Measurements from ENCODE around the gene RUNX1.
A peak's percentile ranks its signal among the peaks of the same experiment; 100 is the strongest.

The RUNX1 gene

DNA sequence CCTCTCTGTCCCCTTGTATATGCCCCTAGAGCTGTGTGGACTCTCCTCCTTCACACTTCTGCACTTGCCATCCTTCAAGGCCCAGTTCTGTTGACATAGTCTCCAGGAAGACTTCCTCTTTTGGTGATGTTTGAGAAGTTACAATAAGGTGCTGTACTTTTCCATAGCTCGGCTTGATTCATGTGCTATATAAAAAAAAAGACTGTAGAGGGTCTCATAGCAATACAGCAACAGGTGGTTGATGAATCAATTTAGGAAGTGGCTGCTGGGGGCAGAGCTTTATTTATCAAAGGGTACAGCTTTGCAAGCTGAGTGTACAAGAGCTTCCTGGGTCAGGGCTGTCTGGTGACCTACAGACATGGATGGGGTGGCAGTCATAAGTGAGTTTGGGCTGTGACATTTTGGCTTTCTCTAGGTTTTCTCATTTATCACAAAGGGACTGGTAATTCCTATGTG lies 102.7 kb downstream of the RUNX1 start:
- peak; percentile 32 for DNase-seq (ENCODE audit: low spot score)

DNA sequence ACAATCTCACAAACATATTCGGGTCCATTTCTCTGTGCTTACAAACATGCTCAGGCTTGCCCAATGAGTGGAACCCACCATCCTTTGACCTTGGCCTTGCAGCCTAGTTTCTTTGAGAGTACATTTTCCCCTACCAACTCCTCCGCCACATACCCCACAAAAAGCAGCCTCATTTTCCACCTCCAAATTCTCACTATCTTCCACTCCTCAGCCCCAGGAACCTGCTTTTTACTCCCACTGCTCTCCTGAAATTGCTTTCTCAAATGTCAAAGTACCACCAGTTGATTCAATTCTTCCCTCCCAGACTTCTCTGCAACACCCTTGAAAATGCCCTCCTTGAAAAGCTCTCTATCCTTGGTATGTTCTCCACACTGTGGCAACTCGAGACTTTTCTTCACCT lies 103.8 kb downstream of the RUNX1 start:
- no peak for DNase-seq (ENCODE audit: low spot score)

GRCh38 chr21:34944015-34944755 lies 104.9 kb downstream of the RUNX1 start:
- no peak for DNase-seq (ENCODE audit: low spot score)

DNA sequence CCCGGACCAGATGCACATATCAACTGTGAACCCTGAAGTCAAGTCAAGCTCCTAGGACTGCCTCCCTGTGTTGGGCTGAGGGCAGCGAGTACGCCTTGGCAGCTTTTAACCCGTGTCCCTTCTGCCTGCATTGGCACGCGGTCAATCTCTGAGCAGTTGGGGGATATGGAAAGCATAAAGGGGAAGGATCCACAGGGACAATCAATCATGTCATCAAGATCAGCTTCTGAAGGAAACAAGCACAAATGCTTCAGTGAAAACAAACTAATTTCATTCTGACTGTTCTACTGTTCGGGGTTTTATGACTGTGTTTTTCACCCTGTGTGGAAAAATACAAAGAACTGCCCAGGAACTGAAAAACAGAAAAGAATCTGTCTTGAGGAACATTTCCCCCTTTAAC lies 106.2 kb downstream of the RUNX1 start:
- DNase-seq (ENCODE audit: low spot score) = no peak

DNA sequence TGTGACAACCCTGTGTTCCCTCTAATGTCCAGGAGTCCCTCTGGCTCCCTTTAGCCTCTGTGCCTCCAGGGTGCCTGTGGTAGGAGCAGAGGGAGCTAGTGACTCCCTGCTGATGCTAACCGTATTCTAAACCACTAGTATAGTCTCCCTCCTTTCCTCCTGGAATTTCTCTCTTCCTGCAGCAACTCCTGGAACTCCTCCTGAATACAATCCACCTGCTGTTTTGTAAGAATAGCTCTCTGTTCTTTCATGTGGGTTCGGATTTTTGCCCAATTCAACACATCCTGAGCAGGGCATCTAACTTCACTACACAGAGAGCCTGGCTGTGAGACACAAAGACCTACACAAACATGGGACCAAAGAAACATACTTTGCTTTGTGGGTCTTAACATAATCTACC lies 107.9 kb downstream of the RUNX1 start:
- DNase-seq (ENCODE audit: low spot score) = no peak

DNA sequence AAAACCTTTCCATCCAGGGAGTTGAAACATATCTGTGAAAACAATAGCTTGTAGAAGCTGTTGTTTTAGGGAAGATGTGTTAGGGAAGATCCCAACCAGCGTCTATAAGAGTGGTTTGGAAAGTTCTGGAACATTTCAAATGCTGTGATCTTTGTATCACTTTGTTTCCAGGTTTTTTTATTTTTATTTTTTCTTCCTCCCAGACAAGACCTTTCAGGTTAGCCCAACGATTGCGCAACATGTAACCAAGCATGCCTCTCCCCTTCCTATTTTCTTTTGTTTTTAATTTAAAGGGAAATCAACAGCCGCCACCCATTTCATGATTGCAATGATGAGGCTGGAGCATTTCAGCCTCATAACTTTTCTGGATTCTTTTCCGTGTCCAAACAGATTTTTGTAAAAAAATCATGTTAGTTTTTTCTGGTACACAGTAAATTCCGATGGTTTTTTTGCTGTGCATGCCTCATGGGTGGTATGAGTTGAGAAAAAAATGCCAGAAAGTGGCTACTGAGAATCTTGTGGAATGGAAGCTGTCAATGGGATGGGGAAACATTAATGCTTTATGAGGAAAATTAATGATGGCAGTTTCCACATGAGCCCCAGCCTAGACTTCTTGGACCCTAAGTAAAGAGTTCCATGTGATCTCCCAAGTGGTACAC lies 109.3 kb downstream of the RUNX1 start:
- DNase-seq (ENCODE audit: low spot score) = no peak

GRCh38 chr21:34938089-34938764 lies 110.9 kb downstream of the RUNX1 start:
- DNase-seq (ENCODE audit: low spot score) = no peak

DNA sequence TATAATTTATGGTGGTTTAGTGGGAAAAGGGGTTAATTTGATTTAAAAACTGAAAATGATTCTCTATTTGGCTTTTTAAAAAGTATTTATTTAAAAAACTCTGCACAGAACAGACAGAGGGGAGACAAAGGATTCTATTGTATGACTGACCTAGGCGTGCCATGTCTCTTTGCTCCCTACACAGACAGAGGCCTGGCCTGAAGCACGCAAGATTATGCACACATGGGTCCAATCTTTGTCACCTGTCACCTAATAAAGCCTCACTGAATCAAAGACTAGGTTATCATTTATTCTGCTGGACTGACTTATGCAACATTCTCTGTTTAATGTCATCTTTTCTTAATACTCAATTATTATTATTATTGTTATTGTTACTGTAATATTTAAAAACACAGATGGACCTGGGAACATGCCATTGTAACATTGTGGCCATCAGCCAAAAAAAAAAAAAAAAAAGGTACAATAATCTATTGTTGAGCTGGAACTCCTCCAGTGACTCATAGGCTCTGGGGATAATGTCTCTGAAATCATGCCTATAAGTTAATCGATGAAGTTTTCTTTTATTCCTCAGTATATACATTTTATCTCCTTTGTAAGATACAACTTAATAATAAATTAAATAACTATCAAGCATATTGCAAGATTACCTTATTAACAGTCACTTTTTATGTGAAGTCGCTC lies 112.1 kb downstream of the RUNX1 start:
- no peak for DNase-seq (ENCODE audit: low spot score)

DNA sequence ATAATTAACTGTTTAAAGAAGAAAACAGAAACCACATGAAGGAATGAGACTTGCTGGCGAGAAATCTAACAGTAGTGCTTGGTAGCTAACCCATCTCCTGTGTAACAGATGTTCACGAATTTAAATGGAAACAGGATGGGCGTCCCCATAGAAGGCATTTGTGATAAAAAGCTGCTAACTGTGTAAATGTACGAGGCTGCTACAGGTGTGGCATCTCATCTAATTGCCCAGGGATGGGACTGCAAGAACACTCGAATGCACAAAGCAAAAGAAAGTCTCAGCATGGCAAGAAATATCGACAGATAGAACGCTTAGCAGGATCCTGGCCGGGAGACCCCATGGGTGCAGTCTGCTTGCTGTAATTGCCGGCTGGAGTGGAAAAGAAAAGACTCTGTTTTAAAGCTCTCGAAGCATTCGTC lies 112.7 kb downstream of the RUNX1 start:
- DNase-seq (ENCODE audit: low spot score) = peak; percentile 64

DNA sequence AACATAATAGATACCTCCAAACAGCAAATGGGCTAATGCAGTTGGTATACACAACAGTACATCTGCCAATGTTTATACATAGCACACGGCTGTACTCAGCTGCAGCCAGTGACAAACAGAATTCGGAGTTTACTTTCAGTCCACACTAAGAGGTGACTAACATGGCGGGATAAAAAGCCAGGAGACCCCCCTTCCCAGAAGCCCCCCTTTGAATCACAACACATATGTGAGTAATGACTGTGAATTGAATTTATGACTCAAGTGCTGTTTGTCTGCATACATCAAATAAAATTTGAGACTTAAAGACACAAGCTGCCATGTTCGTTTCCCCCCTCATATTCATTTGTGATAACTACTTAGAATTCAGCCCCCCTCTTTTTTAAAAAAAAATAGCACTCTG lies 113.2 kb downstream of the RUNX1 start:
- DNase-seq (ENCODE audit: low spot score) = peak; percentile 60

- DNase-seq (ENCODE audit: low spot score) = peak; percentile 56
Observed at GRCh38 chr21:34935452-34935851, 113.7 kb downstream of the RUNX1 start.

GRCh38 chr21:34934350-34934749 lies 114.8 kb downstream of the RUNX1 start:
- DNase-seq (ENCODE audit: low spot score) = no peak

GRCh38 chr21:34933609-34934335 lies 115.3 kb downstream of the RUNX1 start:
- peak; percentile 77 for DNase-seq (ENCODE audit: low spot score)

DNA sequence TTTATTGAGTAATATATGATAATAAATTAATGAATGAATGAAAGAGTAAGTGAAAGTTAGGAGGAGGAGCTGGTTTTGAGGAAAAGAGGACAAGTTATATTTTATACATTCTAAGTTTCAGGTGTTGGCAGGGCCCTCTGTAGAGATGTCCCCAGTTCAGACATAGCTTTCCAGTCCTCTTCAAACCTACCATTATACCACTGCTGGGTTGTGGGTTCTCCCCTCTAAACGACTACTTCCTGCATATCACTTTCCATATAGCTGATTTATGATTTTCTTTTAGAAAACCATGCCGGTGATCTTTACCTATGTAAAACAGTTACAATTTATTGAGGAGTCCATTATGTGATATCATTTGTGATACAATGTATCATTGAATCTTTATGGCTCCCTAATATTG lies 116.9 kb downstream of the RUNX1 start:
- DNase-seq (ENCODE audit: low spot score) = no peak

DNA sequence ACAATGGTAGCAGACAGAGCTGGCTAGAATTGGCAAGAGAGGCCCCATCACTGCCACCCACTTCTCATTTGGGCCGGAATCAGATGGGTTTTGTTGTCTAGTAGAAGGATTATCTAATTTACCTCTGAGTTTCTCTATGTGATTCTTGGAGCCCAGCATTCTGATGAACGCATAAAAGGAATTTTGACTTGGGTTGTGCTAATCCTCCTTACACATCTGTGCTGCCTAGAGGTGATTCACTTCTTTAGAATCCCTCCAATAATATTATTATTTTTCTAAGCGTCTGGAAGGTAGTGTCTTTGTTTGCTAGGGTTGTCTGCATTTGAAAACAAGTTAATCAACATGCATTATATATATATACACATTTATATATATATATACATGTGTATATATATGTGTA lies 118.1 kb downstream of the RUNX1 start:
- DNase-seq (ENCODE audit: low spot score) = no peak

DNA sequence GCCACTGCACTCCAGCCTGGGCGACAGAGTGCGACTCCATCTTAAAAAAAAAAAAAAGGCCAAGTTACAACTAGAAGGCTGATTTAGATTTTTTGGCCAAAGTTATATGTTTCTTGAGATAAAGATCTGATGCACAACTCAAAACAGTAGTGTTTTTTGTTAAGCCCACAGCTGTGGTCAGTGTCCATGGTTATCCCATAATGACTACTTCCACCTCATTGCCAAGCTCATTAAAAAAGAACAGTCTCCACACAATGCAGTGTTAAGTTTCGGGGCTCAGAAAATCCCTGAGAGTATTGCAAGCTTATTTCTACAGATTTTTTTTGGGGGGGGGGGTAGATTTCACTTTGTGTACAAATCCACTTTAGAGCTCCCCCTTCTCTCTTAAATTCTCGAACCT lies 120.5 kb downstream of the RUNX1 start:
- DNase-seq (ENCODE audit: low spot score) = no peak

DNA sequence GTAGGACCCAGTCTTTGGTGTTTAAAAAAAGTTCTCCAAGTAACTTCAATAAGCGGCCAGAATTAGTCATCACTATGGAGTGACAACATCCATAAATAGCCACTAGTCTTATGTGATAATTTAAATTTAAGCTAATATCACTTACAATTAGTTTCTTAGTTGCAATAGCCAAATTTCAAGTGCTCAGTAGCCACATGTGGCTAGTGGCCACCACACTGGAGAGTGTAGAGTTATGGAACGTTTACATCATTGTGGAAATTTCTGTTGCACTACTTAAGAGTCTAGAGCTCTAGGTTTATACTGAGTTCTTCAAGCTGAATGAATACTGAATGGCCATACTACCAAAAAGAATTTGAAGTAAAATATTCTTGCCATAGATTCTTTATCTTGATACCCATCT lies 121.1 kb downstream of the RUNX1 start:
- DNase-seq (ENCODE audit: low spot score) = no peak

DNA sequence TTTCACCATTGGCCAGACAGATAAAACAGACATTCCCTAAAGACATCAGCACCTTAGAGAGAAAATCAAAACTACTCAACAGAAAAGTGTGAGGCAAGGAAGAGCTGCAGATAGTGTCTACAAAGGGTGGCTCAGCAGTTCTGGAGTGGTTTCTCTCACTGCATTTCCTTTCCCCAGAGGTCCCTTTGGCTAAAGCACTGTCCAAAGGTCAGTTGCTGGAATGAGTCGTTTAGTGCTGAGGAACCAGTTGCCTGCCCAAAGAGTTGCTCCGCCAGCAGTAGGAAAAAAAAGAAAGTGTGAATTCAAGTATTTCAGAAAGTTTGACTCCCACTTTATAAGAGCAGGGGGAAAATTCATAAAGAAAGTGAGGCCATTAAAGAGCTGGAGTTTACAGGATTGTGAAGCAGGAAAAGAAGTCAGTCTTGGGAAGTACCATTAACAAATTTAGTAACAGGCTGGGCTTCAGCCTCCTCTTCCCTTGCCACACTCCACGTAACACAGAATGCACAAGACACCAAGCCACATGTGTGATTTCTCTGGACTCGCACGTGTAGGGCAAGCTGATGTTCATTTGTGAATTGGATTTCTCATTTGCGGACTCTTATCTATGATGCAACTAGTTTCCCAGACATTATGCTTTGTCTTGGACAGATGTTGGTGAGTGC lies 122.2 kb downstream of the RUNX1 start:
- DNase-seq (ENCODE audit: low spot score) = no peak

- no peak for DNase-seq (ENCODE audit: low spot score)
Observed at GRCh38 chr21:34925597-34925996, 123.5 kb downstream of the RUNX1 start.

DNA sequence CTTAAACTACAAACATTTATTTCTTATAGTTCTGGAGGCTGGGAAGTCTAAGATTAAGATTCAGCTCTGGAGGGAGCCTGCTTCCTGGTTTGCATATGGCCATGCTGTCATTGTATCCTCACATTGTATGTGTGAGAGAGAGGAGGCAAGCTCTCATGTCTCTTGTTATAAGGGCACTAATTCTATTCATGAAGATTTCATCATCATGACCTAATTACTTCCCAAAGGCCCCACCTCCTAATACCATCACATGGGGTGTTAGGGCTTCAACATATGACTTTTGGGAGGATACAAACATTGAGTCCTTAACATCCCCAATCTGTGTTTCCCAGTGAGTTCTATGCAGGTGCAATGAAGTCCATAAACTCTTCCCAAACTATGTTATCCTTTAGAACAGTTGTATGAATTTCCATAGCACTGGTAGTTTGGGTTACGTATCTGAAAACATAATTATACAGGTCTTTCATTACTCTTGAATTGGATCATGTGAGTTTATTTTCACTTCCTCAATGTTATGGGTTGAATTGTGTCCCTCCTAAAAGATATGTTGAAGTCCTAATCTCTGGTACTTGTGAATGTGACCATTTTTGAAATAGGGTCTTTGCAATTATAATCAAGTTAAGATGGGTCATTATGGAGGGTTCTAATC lies 124.2 kb downstream of the RUNX1 start:
- DNase-seq (ENCODE audit: low spot score) = no peak

DNA sequence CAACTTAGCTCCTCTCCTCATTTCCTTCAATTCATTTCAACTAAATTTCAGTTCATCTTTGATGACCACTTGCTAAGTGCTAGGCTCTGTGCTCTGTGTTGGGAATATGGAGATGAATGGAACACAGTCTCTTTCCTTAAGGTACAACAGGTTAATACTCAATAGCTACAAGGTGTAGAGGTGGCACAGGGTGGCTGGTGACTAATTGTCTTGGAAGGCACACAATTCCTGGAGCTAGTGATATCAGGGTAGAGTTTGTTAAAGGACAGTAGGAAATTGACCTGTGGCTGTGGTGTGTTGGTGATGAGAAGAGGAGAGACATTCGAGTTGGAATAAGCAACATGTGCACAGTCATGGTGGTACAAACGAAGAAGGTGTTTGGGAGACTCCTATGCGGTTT lies 124.9 kb downstream of the RUNX1 start:
- no peak for DNase-seq (ENCODE audit: low spot score)
